ENCODE results near the gene FARP1. TPM values are rescaled to one million over a fixed set of nuclear protein-coding genes. Genes with fewer than 3 reads are reported as not detected.

Gene FARP1
- total RNA-seq, 1 donor = 125 TPM

GRCh38 chr13:98324105-98324504 lies 181.2 kb downstream of the FARP1 start:
- H3K4me3 ChIP-seq (ENCODE audit: low read depth, low read length) = no peak overlapping the region
- no peak for TF ChIP-seq CTCF (IDR thresholded peaks at IDR 0.05; ENCODE audit: insufficient read depth, low read depth, low read length)
- DNase-seq (ENCODE audit: low read depth) = peak; percentile 22

GRCh38 chr13:98325724-98326123 lies 182.8 kb downstream of the FARP1 start:
- peak; percentile 26 for DNase-seq (ENCODE audit: low read depth)
- no peak overlapping the region for H3K4me3 ChIP-seq (ENCODE audit: low read depth, low read length)
- TF ChIP-seq CTCF (IDR thresholded peaks at IDR 0.05; ENCODE audit: insufficient read depth, low read depth, low read length) = no peak

GRCh38 chr13:98326291-98326690 lies 183.4 kb downstream of the FARP1 start:
- no peak for TF ChIP-seq CTCF (IDR thresholded peaks at IDR 0.05; ENCODE audit: insufficient read depth, low read depth, low read length)
- DNase-seq (ENCODE audit: low read depth) = no peak
- no peak overlapping the region for H3K4me3 ChIP-seq (ENCODE audit: low read depth, low read length)

GRCh38 chr13:98327371-98328270 lies 184.7 kb downstream of the FARP1 start:
- peak; percentile 80 for DNase-seq (ENCODE audit: low read depth)
- TF ChIP-seq CTCF (IDR thresholded peaks at IDR 0.05; ENCODE audit: insufficient read depth, low read depth, low read length) = no peak
- H3K4me3 ChIP-seq (ENCODE audit: low read depth, low read length) = no peak overlapping the region

- TF ChIP-seq CTCF (IDR thresholded peaks at IDR 0.05; ENCODE audit: insufficient read depth, low read depth, low read length) = no peak
Measured at GRCh38 chr13:98328511-98328910, 185.6 kb downstream of the FARP1 start.

GRCh38 chr13:98332222-98332621 lies 189.3 kb downstream of the FARP1 start:
- H3K4me3 ChIP-seq (ENCODE audit: low read depth, low read length) = no peak overlapping the region
- TF ChIP-seq CTCF (IDR thresholded peaks at IDR 0.05; ENCODE audit: insufficient read depth, low read depth, low read length) = no peak
- DNase-seq (ENCODE audit: low read depth) = no peak

More at GRCh38 chr13:98328511-98328910, 185.6 kb downstream of the FARP1 start:
- DNase-seq (ENCODE audit: low read depth) = peak; percentile 27
- no peak overlapping the region for H3K4me3 ChIP-seq (ENCODE audit: low read depth, low read length)
